GM18873 (cell line): Measurements from ENCODE around the gene ENOX1.

Experiments
- ATAC-seq: cut with Tn5 transposase; IDR thresholded peaks from one replicate; pipeline ENCODE4 v1.9.1; 2021; ENCODE audit warnings: mild to moderate bottlenecking, moderate library complexity, moderate number of reproducible peaks; ENCODE audit not compliant: unreplicated experiment, low FRiP score

The ENOX1 gene

DNA sequence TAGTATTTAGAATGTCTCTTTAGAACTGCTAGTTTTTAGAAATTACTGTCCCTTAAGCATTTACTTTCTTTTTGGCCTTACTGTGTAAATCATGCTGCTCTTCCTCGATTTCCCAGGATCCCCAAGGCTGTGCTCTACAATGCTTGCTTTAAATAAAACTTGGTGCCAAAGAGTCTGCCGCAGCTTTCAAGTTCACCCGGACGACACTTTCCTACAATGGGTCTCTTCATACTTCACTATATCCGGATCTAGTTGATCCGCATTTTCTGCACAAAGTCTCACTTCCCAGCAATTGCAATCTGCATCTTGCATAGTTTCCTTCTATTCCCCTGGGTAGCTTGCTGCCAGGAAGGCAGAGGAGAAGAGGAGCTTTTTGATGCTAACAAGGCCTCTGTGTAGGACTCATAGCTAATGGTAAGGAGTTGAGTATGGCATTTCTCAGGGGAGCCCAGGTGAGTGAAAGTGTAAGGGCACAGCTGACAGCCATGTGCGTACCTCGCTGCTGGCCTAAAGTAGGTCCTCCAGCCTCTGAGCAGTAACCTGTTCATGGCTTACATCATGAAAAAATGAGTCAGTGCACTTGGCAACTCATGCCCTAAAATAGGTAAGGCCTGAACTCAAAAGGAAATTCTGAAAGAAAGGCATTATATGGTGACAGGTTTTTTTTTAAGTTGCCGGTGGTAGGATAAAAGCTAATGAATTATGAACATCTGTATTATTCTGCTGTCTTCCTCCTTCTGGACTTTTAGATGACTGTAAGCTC is 101.6 kb downstream of the ENOX1 start:
- ATAC-seq, result no peak

DNA sequence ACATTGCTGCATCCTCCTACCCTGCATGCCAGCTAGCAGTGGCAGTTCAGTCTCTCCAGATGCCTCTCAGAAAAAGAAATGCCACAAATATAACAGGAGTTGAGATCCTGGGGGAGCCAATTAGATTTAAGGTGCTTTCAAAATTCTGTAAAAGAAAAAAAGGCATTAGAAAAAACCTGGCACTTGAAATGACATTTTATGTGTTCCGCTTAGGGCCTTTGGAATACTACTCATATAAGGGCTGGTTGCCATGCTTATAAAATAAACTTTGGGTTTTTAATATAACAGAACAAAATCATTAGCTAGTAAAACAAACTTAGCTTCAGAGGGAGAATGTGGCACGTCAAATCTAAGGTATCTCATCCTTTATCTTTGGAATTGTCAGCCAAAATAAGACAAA is 104.1 kb downstream of the ENOX1 start:
- ATAC-seq, result no peak

- ATAC-seq, result peak; percentile 90
Measured at GRCh38 chr13:43676320-43676719, 110.5 kb downstream of the ENOX1 start.

- no peak for ATAC-seq
Measured at GRCh38 chr13:43675577-43675976, 111.2 kb downstream of the ENOX1 start.

GRCh38 chr13:43669964-43670363 is 116.8 kb downstream of the ENOX1 start:
- ATAC-seq, result no peak

DNA sequence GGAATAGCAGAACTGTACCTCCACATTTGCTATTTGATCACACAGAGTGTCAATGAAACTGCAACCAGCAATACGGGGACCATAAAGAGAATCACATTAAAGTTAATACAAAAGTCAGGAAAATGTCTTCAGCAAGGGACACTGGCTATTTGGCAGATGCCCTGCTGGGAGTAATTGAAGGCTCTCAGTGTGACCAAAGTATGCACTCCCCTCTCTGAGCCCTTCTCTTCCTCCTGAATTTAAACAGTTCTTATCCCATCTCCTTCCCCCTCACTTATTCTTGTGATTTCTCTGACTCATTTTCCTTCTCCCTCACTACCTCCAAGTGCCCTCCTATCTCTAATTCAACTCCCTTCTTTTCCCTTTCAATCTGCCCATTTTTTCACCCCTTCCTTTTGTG is 117.7 kb downstream of the ENOX1 start:
- no peak for ATAC-seq

DNA sequence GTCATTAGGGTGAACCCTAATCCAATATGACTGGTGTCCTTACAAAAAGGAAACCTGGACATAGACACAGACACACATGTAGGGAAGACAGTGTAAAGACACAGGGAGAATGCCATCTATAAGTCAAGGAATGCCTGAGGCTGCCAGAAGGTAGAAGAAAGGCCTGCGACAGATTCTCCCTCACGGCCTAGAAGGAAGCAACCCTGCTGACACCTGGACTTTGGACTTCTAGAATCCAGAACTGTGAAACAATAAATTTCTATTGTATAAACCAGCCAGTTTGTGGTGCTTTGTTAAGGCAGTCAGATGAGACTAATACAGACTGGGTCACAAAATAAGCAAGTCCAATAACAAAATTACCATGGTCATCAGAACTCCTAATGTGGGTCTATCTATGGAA is 120.4 kb downstream of the ENOX1 start:
- no peak for ATAC-seq

GRCh38 chr13:43665388-43665787 is 121.4 kb downstream of the ENOX1 start:
- no peak for ATAC-seq

DNA sequence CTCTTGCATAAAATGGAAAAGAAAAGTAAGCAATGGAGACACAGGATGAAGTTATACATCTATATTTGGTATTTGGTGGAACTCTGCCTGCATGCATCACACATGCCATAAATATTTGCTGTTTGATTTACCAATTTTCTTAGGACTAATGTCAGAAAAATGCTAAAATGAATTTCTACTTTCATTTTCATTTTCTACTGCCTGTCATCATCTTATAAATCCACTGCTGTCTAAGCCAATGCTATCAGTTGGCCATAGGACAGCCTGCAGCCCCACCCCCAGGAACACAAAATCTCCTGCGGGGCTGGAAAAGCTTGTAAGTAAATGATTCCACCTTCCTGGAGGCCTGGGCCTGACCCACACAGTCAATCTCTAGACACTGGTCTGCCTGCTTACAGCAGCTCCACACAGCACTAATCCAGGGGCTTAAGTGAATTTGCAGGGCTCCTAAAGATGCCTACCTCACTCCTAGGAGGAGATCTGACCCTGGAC is 122.0 kb downstream of the ENOX1 start:
- ATAC-seq, result no peak

DNA sequence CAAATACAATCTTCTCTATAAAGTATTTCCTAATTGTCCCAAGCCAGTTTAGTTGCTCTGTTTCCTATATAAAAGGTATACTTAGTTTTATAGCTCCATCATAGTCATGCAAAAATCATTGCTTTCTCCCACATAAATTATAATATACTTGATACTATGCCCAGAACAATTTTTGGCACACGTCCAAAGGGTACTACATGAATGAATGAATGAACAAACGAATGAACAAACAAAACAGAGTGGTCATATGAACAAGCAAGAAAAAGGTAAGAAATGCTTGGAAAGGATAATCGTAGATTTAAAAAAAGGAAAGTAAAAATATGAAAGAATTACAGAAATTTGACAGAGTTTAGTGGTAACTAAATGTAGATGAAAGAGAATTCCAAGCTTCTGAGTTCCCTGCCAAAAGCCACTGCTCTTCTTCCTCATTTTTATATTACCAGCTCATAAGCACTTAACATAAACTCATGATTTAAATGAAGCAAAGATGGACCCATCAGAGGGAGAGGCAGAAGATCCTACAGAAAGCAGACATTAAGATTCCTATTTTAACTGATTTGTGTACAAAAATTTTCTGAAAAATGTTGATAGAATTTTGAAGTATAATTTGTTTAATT is 123.2 kb downstream of the ENOX1 start:
- no peak for ATAC-seq

GRCh38 chr13:43662976-43663375 is 123.8 kb downstream of the ENOX1 start:
- no peak for ATAC-seq

DNA sequence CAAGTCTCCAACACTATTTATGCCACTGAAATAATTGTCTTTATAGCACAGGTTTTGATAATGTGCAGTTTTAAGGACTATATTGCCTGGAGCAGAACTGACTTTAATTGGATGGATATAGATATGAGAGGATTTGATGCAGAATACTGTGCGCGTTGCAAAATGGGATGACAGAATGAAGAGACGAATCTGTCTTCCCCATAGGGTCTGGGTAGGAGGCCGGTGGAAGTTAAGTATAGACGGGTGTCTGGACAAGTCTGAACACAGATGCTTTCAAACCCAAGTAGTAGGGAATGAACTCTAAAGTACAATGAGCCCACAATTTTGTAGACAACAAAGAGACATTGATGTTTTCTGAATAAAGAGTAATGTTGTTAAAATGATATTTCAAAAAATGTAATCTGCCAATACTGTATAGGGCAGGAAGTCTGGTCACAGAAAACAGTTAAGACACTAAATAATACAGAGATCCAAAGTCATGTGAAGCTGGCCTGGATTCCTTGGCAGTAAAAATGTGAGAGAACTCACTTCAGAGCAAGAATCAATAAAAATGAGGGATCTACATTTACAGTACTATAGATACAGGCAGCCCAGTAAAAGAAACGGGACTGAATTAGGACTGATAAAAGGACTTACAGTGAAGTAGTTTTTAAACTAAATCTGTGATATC is 125.5 kb downstream of the ENOX1 start:
- no peak for ATAC-seq

- ATAC-seq, result no peak
Measured at GRCh38 chr13:43657485-43657884, 129.3 kb downstream of the ENOX1 start.

DNA sequence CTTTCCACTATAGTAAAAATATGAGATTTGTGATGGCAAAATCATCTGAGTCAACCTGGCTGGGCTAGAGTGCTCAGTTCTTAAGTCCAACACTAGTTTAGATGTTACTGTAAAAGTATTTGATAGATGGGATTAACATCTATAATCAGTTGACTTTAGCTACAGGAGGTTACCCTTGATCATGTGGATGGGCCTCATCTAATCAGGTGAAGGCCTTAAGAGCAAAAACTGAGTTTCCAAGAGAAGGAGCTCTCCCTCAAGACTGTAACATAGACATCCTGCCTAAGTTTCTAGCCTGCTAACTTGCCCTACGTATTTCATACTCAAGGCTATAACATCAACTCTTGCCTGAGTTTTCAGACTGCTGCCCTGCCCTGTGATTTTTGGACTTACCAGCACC is 132.8 kb downstream of the ENOX1 start:
- no peak for ATAC-seq

GRCh38 chr13:43653395-43653794 is 133.4 kb downstream of the ENOX1 start:
- no peak for ATAC-seq

DNA sequence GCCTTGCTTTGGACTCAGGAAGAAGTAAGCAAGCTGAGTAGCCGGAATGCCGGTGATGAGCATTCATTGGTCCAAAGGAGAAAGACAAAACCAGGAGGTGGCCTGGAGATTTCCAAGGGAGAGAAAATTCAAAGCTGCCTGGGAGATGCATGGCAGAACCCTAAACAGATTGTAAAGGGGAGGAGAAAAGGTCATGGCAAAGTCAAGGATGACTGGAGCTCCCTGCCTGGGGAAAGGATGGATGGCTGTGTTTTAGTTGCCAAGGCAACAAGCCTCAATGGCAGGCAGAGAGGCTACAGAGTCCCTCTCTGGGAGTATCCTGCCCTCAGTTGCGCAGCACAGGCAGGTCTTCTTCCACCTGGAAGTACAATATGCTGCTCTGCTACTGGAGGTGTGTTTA is 134.0 kb downstream of the ENOX1 start:
- no peak for ATAC-seq

GRCh38 chr13:43650882-43651281 is 135.9 kb downstream of the ENOX1 start:
- no peak for ATAC-seq

- ATAC-seq, result no peak
Measured at GRCh38 chr13:43648733-43649132, 138.0 kb downstream of the ENOX1 start.

GRCh38 chr13:43647471-43647870 is 139.3 kb downstream of the ENOX1 start:
- ATAC-seq, result no peak

- ATAC-seq, result no peak
Measured at GRCh38 chr13:43640476-43640875, 146.3 kb downstream of the ENOX1 start.

- ATAC-seq, result no peak
Measured at GRCh38 chr13:43631106-43631505, 155.7 kb downstream of the ENOX1 start.
